CD4-positive, alpha-beta T cell (primary cell): ENCODE measurements around the gene TOM1L2. TPM values are rescaled to one million over a fixed set of nuclear protein-coding genes. Genes with fewer than 3 reads are reported as not detected.
A peak's percentile ranks its signal among the peaks of the same experiment; 100 is the strongest.

Source experiments
- ATAC-seq: fragments of 200-7000 bp; cut with Tn5 transposase; one replicate; pipeline ENCODE4 v1.10.0; 2022; ENCODE audit warnings: mild to moderate bottlenecking; ENCODE audit not compliant: poor library complexity
- CTCF ChIA-PET: fragments of 350-600 bp; sonication (Branson Sonifier 250); formaldehyde crosslinking; loops from one replicate; lab custom pipeline; 2021; ENCODE audit warnings: antibody characterized with exemption, inconsistent platforms; lab: Charles Lee
- POLR2A ChIA-PET: fragments of 350-600 bp; sonication (Branson Sonifier 250); formaldehyde crosslinking; loops from one replicate; lab custom pipeline; 2021; ENCODE audit warnings: antibody characterized with exemption, inconsistent platforms; lab: Charles Lee
- DNase-seq, 14 experiments: peaks; one replicate each; pipeline ENCODE4 v3.0.0-alpha.2; 2013 to 2020; ENCODE audit warnings: mixed read lengths in 2 of 14
- H3K27ac ChIP-seq, 2 donors: one replicate each; pipeline versions ENCODE4 v1.5.1 to v1.7.0; 2013; ENCODE audit warnings: low read length in 2 of 2, low read depth in 1 of 2, mild to moderate bottlenecking in 1 of 2
- H3K27me3 ChIP-seq, 2 experiments: 1 replicate in 1 of 2; 2 replicates in 1 of 2; pipeline versions ENCODE4 v1.6.1 to v1.7.0; 2013; ENCODE audit warnings: low read length in 2 of 2, control low read depth in 1 of 2, mild to moderate bottlenecking in 1 of 2, moderate library complexity in 1 of 2; ENCODE audit not compliant: insufficient read depth in 2 of 2, control insufficient read depth in 1 of 2
- H3K36me3 ChIP-seq: one replicate; pipeline ENCODE4 v1.6.1; 2013; ENCODE audit warnings: low read length, control low read depth; ENCODE audit not compliant: insufficient read depth
- H3K4me1 ChIP-seq: one replicate; pipeline ENCODE4 v1.6.1; 2013; ENCODE audit warnings: low read length, control low read depth; ENCODE audit not compliant: insufficient read depth
- H3K4me3 ChIP-seq: one replicate; pipeline ENCODE4 v1.5.1; 2013; ENCODE audit warnings: mild to moderate bottlenecking, low read length, moderate library complexity
- H3K9me3 ChIP-seq, 2 experiments: 1 replicate in 1 of 2; 2 replicates in 1 of 2; pipeline versions ENCODE4 v1.6.1 to v1.7.0; 2013; ENCODE audit warnings: low read length in 2 of 2, mild to moderate bottlenecking in 2 of 2, control low read depth in 1 of 2, moderate library complexity in 1 of 2; ENCODE audit not compliant: control insufficient read depth in 1 of 2, insufficient read depth in 1 of 2
- H3K27ac Mint-ChIP-seq: one replicate; pipeline ENCODE4 v1.8.0; 2020; ENCODE audit warnings: mixed read lengths
- H3K27me3 Mint-ChIP-seq: one replicate; pipeline ENCODE4 v1.8.0; 2021; ENCODE audit warnings: mixed read lengths
- H3K36me3 Mint-ChIP-seq: one replicate; pipeline ENCODE4 v1.8.0; 2021; ENCODE audit warnings: low read depth, mixed read lengths
- H3K4me1 Mint-ChIP-seq: one replicate; pipeline ENCODE4 v1.8.0; 2021; ENCODE audit warnings: low read depth, mixed read lengths
- H3K4me3 Mint-ChIP-seq: one replicate; pipeline ENCODE4 v1.8.0; 2020; ENCODE audit warnings: mild to moderate bottlenecking, mixed read lengths
- H3K9me3 Mint-ChIP-seq: one replicate; pipeline ENCODE4 v1.8.0; 2020; ENCODE audit warnings: mixed read lengths
- CTCF ChIP-seq: fragments of 200-600 bp; IDR thresholded peaks from one replicate; pipeline ENCODE4 v1.8.0; 2022; ENCODE audit warnings: antibody characterized with exemption, mild to moderate bottlenecking
- intact Hi-C, 2 experiments: fragments of 100-400 bp; cut with DNase I in 1 of 2; cut with micrococcal nuclease in 1 of 2; formaldehyde crosslinking; loops; one replicate each; pipeline versions ENCODE4 v1.15.1 to v1.9.0; 2023 to 2025; cut with DNase I, micrococcal nuclease
- microRNA-seq: library from miRNA; unstranded; fragments of <30 nt; microRNA quantifications from one replicate; pipeline ENCODE4 v1.2.0, GENCODE V29; 2021; ENCODE audit warnings: borderline microRNAs expressed, borderline replicate concordance
- total RNA-seq, 174 experiments: library from RNA in 2 of 174; stranded (reverse) in 2 of 174; gene quantifications; one replicate each; pipeline ENCODE4 v1.2.3 and lab custom pipeline; 2021 to 2026

The TOM1L2 gene
- total RNA-seq, 2 experiments from 2014 or later: 28.5 to 30.5 TPM

GRCh38 chr17:17795296-17795695 lies 176.9 kb downstream of the TOM1L2 start:
- Mint-ChIP-seq H3K9me3 (no peaks in the 10 kb centered on the region), H3K4me3 (no peak overlapping the region), H3K27ac (no peak overlapping the region), H3K27me3 (no peaks in the 10 kb centered on the region), H3K36me3 (no peaks in the 10 kb centered on the region), H3K4me1 (peaks cover 25% of the 10 kb centered on the region)
- POLR2A ChIA-PET: no interaction called here
- peaks cover 27% of the 10 kb centered on the region for H3K36me3 ChIP-seq
- peaks cover 32% of the 10 kb centered on the region for H3K4me1 ChIP-seq
- no peak for TF ChIP-seq CTCF
- H3K27ac ChIP-seq: no peak overlapping the region
- H3K27me3 ChIP-seq: no peaks in the 10 kb centered on the region
- no peak for DNase-seq
- no peaks in the 10 kb centered on the region for H3K9me3 ChIP-seq
- no peak for ATAC-seq
- intact Hi-C loops: no loop called here
- H3K4me3 ChIP-seq: no peak overlapping the region
- CTCF ChIA-PET: no interaction called here

GRCh38 chr17:17794382-17794781 lies 177.8 kb downstream of the TOM1L2 start:
- no peak for ATAC-seq
- no peak overlapping the region for H3K27ac Mint-ChIP-seq
- no peaks in the 10 kb centered on the region for H3K9me3 ChIP-seq
- no peaks in the 10 kb centered on the region for H3K27me3 Mint-ChIP-seq
- no peak overlapping the region for H3K4me3 ChIP-seq
- ChIA-PET CTCF (no interaction called here), POLR2A (no interaction called here)
- DNase-seq: no peak
- no peaks in the 10 kb centered on the region for H3K9me3 Mint-ChIP-seq
- no peak for TF ChIP-seq CTCF
- peaks cover 27% of the 10 kb centered on the region for H3K36me3 ChIP-seq
- peaks cover 32% of the 10 kb centered on the region for H3K4me1 ChIP-seq
- no peak overlapping the region for H3K4me3 Mint-ChIP-seq
- H3K4me1 Mint-ChIP-seq: peaks cover 25% of the 10 kb centered on the region
- H3K27me3 ChIP-seq: no peaks in the 10 kb centered on the region
- H3K36me3 Mint-ChIP-seq: no peaks in the 10 kb centered on the region
- intact Hi-C loops: loop anchor here (5.0 kb wide), 3 partner anchors 37 to 112 kb away; partner anchors contain the start of gene RAI1 (in 1 of the 2)
- H3K27ac ChIP-seq: no peak overlapping the region

Small RNAs within 50 kb of the gene (microRNA-seq; reads per million reads assigned to microRNA genes)
- gene MIR33B (57.2 reads per million, percentile 61 among the genes with 10 or more reads in this experiment), gene MIR6777 (not detected)

Other genes starting within 250 kb of the TOM1L2 start
- gene SREBF1, start 135.4 kb downstream of the TOM1L2 start, total RNA-seq: 100 to 1,000 TPM; 249 to 264 TPM
- gene DRC3, start 462 bp upstream of the TOM1L2 start, total RNA-seq: under 1 TPM in 1 of 2 experiments, not detected in 1; 0.11 TPM
- 10 to 100 TPM; 20.8 to 21.9 TPM for gene ATPAF2, start 66.8 kb upstream of the TOM1L2 start, total RNA-seq
- gene GID4, start 67.0 kb upstream of the TOM1L2 start, total RNA-seq: 1 to 10 TPM; 3.4 to 3.7 TPM
- 10 to 100 TPM; 38.9 to 40.6 TPM for gene DRG2, start 115.5 kb upstream of the TOM1L2 start, total RNA-seq
- 1 to 10 TPM; 1.2 to 1.6 TPM for gene MYO15A, start 136.4 kb upstream of the TOM1L2 start, total RNA-seq
- gene ALKBH5, start 211.4 kb upstream of the TOM1L2 start, total RNA-seq: 100 to 1,000 TPM; 117 to 119 TPM